Measurements from ENCODE around the gene HFE. TPM values are rescaled to one million over a fixed set of nuclear protein-coding genes. Genes with fewer than 3 reads are reported as not detected.
A peak's percentile ranks its signal among the peaks of the same experiment; 100 is the strongest.
"Not testable (repeated sequence)": the region's sequence is repeated elsewhere in the genome, so short reads cannot be mapped to it uniquely, and the experiment has no call there.

Gene HFE, protein sequence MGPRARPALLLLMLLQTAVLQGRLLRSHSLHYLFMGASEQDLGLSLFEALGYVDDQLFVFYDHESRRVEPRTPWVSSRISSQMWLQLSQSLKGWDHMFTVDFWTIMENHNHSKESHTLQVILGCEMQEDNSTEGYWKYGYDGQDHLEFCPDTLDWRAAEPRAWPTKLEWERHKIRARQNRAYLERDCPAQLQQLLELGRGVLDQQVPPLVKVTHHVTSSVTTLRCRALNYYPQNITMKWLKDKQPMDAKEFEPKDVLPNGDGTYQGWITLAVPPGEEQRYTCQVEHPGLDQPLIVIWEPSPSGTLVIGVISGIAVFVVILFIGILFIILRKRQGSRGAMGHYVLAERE
- polyA plus RNA-seq (ENCODE audit: low read depth in 6 of 6): 1 to 10 TPM in 4 of 6 donors, under 1 TPM in 1, not detected in 1; 0.47 to 3.3 (median 2.9) TPM

DNA sequence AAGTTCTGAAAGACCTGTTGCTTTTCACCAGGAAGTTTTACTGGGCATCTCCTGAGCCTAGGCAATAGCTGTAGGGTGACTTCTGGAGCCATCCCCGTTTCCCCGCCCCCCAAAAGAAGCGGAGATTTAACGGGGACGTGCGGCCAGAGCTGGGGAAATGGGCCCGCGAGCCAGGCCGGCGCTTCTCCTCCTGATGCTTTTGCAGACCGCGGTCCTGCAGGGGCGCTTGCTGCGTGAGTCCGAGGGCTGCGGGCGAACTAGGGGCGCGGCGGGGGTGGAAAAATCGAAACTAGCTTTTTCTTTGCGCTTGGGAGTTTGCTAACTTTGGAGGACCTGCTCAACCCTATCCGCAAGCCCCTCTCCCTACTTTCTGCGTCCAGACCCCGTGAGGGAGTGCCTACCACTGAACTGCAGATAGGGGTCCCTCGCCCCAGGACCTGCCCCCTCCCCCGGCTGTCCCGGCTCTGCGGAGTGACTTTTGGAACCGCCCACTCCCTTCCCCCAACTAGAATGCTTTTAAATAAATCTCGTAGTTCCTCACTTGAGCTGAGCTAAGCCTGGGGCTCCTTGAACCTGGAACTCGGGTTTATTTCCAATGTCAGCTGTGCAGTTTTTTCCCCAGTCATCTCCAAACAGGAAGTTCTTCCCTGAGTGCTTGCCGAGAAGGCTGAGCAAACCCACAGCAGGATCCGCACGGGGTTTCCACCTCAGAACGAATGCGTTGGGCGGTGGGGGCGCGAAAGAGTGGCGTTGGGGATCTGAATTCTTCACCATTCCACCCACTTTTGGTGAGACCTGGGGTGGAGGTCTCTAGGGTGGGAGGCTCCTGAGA is at the start of gene HFE:
HFE (plus strand) TSS at position 146 of the 832 bp plus-strand sequence; CDS start at position 158, 12 bp downstream.
- peak within 1 kb of the TSS; percentile 27 to 91 (median 82) for H3K27ac Mint-ChIP-seq
- ATAC-seq (ENCODE audit: low read depth in 2 of 2) (peak; percentile 62 to 63), DNase-seq (peak; percentile 46)
- H3K36me3 Mint-ChIP-seq: peaks cover 8 to 15% of the 10 kb centered on the region in 2 donors
- H3K4me1 Mint-ChIP-seq: peaks cover 41 to 53% (median 43%) of the 10 kb centered on the region in 3 donors
- H3K9me3 Mint-ChIP-seq: peaks cover 2 to 12% (median 6%) of the 10 kb centered on the region in 7 donors
- H3K4me3 Mint-ChIP-seq: peak within 1 kb of the TSS; percentile 89 to 94 (median 94)
- no peaks in the 10 kb centered on the region for H3K27me3 Mint-ChIP-seq

DNA sequence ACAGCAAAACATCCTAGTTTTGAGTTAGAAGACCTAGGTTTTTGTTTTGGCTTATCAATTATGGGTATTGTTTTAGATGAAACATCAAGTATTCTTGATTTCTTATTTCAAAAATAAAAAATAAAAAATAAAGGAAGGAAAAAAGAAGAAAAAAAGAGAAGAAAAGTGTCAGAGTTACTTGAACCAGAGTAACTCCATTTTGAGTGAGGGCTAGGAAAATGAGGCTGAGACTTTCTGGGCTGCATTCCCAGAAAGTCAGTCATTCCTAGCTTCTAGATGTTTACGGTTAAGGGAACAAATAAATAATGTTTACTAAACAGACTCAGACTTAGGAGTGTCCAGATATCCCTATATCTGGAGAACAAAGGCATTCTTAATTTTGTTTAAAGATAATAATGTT is 45.3 kb upstream of the HFE start:
- H3K4me1 Mint-ChIP-seq: peaks cover 14 to 29% (median 27%) of the 10 kb centered on the region in 3 donors

DNA sequence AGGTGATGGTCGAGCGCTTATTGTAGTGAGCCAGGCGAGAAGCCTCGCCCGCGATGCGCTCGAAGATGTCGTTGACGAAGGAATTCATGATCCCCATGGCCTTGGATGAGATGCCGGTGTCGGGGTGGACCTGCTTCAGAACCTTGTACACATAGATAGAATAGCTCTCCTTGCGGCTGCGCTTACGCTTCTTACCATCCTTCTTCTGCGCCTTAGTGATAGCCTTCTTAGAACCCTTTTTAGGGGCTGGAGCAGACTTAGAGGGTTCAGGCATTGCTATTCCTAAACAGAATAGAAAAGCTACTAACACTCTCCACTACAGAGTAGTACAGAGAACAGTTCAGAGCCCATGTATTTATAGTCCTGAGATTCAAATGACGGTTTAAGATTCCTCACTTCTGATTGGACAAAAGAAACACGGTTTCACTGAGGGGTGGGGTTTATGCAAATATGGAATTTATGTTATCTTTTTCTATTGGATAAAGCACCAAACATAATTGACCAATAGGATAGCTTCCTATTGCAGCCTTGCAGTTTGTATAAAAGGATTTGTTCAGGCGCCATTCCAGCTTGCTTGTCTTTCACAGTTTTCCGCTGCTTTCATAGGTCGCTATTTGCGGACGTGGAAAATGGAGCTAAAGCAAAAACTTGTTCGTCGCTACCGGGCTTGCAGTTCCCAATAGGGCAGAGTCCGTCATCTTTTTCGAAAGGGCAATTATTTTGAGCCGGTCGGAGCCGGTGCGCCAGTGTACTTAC is 43.7 kb upstream of the HFE start:
- Mint-ChIP-seq H3K4me3 (peak overlapping the region; percentile 86 to 96 (median 94)), H3K27me3 (no peaks in the 10 kb centered on the region), H3K36me3 (no peaks in the 10 kb centered on the region), H3K9me3 (peaks cover 0 to 14% (median 7%) of the 10 kb centered on the region in 7 donors), H3K4me1 (peaks cover 18 to 29% (median 27%) of the 10 kb centered on the region in 3 donors), H3K27ac (peak overlapping the region; percentile 92 to 99 (median 96))
- ATAC-seq (ENCODE audit: low read depth in 2 of 2) (peak; percentile 74 to 79), DNase-seq (peak; percentile 88)

More for the DNA sequence above, 45.3 kb upstream of the HFE start:
- no peak overlapping the region for H3K4me3 Mint-ChIP-seq
- H3K27me3 Mint-ChIP-seq: no peaks in the 10 kb centered on the region
- H3K36me3 Mint-ChIP-seq: no peaks in the 10 kb centered on the region
- peaks cover 0 to 14% (median 7%) of the 10 kb centered on the region in 7 donors for H3K9me3 Mint-ChIP-seq
- no peak overlapping the region for H3K27ac Mint-ChIP-seq
- no peak for DNase-seq
- no peak for ATAC-seq (ENCODE audit: low read depth in 2 of 2)

DNA sequence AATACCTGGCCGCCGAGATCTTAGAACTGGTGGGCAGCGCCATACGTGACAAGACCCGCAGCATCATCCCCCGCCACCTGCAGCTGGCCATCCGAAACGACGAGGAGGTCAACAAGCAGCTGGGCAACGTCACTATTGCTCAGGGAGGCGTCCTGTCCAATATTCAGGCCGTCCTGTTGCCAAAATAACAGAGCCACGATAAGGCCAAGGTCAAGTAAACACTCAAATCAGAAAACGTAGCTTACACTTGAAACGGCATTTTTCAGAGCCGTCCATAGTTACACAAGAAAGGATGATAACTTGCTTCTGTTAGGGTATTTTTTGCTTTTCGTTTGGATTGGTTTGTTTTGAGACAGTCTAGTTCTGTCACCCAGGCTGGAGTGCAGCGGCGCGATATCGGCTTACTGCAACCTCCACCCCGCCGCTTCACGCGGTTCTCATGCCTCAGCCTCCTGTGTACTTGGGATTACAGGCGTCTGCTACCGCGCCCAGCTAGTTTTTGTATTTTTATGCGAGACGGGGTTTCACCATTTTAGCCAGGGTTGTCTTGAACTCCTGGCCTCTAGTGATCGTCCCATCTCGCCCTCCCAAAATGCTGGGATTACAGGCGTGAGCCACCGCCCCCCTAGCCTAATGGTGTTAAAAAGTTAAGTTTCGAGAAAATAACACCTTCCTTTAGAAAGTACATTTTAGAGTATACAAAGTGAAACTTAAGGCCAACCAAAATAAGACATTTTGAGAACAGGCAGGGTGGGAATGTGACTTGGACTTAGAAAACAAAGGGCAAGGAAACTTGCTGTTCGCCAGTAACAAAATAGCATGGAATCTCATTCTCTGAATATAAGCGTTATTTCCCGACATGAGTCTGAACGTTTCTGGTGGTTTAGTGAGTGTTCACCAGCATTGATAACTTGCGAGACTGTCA is 42.8 kb upstream of the HFE start:
- Mint-ChIP-seq H3K27ac (peak overlapping the region; percentile 92 to 99 (median 96)), H3K9me3 (peaks cover 0 to 14% (median 7%) of the 10 kb centered on the region in 7 donors), H3K4me1 (peaks cover 18 to 29% (median 27%) of the 10 kb centered on the region in 3 donors), H3K4me3 (peak overlapping the region; percentile 86 to 96 (median 94)), H3K36me3 (no peaks in the 10 kb centered on the region), H3K27me3 (no peaks in the 10 kb centered on the region)
- peak; percentile 18 to 32 for ATAC-seq (ENCODE audit: low read depth in 2 of 2)
- no peak for DNase-seq

DNA sequence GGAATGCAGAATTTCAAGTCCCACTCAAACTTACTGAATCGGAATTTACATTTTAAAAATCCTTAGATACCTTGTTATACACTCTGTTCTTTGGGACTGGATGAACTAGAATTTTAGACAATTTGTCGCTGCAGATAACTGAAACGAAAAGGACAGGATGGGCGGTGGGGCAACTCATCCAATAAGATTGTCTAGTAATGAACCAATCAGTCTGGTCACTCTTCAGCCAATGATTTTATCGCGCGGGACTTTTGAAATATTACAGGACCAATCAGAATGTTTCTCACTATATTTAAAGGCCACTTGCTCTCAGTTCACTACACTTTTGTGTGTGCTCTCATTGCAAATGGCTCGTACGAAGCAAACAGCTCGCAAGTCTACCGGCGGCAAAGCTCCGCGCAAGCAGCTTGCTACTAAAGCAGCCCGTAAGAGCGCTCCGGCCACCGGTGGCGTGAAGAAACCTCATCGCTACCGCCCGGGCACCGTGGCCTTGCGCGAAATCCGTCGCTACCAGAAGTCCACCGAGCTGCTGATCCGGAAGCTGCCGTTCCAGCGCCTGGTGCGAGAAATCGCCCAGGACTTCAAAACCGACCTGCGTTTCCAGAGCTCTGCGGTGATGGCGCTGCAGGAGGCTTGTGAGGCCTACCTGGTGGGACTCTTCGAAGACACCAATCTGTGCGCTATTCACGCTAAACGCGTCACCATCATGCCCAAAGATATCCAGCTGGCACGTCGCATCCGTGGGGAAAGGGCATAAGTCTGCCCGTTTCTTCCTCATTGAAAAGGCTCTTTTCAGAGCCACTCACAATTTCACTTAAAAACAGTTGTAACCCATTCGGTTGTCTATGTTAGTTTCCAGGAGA is 41.9 kb upstream of the HFE start:
- no peaks in the 10 kb centered on the region for H3K36me3 Mint-ChIP-seq
- ATAC-seq (ENCODE audit: low read depth in 2 of 2): peak; percentile 56 to 57
- DNase-seq: peak; percentile 83
- peaks cover 0 to 14% (median 7%) of the 10 kb centered on the region in 7 donors for H3K9me3 Mint-ChIP-seq
- H3K4me1 Mint-ChIP-seq: peaks cover 18 to 29% (median 27%) of the 10 kb centered on the region in 3 donors
- H3K27me3 Mint-ChIP-seq: no peaks in the 10 kb centered on the region
- H3K4me3 Mint-ChIP-seq: peak overlapping the region; percentile 86 to 96 (median 94)
- H3K27ac Mint-ChIP-seq: peak overlapping the region; percentile 77 to 99 (median 94)

DNA sequence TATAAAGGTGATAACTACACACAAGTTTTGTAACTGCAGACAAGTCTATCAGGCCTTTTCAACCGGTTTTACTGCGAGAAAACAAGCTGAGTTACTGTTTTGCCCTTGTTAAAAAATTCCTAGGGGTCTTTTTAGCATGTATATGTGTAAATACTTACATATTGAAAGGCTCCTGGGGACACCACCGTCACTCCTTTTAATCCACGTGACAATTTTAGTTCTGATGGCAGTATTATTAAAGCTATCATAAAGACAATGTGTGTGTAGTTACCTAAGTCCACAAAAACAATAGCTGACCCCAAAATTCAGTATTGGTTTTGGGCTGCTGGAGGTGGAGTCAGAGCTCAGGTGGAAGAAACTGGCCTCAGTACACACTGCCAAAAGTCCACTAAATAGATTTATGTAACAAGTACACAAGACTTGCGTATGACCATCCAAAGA is 41.3 kb upstream of the HFE start:
- DNase-seq (no peak), ATAC-seq (ENCODE audit: low read depth in 2 of 2) (no peak)
- Mint-ChIP-seq H3K36me3 (no peaks in the 10 kb centered on the region), H3K4me3 (peak overlapping the region in 7 of 8 donors; percentile 86 to 96 (median 94)), H3K9me3 (peaks cover 0 to 14% (median 7%) of the 10 kb centered on the region in 7 donors), H3K27me3 (no peaks in the 10 kb centered on the region), H3K4me1 (peaks cover 18 to 29% (median 27%) of the 10 kb centered on the region in 3 donors), H3K27ac (peak overlapping the region in 2 of 6 donors; percentile 77 to 92)

DNA sequence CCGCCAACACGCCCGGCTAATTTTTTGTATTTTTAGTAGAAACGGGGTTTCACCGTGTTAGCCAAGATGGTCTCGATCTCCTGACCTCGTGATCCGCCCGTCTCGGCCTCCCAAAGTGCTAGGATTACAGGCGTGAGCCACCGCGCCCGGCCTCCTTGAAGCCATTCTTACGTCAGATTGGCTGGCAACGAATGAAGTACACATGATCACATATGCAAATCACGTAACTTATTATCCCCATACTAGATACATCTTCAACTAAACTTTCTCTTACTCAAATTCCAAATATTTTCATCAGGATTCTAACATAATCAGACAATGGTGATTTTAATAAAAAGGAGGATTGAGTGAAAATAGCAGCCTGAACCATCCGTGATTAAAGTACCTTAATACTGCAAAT is 39.9 kb upstream of the HFE start:
- not testable (repeated sequence) for H3K9me3 Mint-ChIP-seq; H3K27me3 Mint-ChIP-seq; DNase-seq; H3K27ac Mint-ChIP-seq; ATAC-seq (ENCODE audit: low read depth in 2 of 2); H3K36me3 Mint-ChIP-seq
- Mint-ChIP-seq H3K4me1 (peaks cover 18 to 29% (median 26%) of the 10 kb centered on the region in 3 donors), H3K4me3 (peak overlapping the region in 2 of 8 donors; percentile 9 to 10)

DNA sequence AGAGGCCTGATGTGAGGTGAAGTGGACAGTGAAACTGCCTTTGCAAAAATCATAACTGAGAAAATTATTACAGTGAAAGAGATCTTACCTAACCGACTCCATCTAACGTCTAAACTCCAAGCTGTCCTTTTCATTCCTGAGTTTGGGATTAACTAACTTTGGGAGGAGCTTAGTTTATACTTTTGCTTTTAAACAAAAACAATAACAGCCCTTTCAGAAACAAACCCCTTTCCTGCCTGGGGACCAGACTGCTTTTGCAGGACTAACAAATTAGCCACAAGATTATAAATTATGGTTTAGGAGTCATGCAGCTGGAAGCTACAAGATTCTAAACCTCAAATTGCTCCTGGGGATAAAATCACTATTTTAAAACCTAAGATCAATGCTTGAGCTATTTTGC is 38.6 kb upstream of the HFE start:
- Mint-ChIP-seq H3K36me3 (no peaks in the 10 kb centered on the region), H3K4me1 (peaks cover 12 to 21% (median 14%) of the 10 kb centered on the region in 3 donors)

DNA sequence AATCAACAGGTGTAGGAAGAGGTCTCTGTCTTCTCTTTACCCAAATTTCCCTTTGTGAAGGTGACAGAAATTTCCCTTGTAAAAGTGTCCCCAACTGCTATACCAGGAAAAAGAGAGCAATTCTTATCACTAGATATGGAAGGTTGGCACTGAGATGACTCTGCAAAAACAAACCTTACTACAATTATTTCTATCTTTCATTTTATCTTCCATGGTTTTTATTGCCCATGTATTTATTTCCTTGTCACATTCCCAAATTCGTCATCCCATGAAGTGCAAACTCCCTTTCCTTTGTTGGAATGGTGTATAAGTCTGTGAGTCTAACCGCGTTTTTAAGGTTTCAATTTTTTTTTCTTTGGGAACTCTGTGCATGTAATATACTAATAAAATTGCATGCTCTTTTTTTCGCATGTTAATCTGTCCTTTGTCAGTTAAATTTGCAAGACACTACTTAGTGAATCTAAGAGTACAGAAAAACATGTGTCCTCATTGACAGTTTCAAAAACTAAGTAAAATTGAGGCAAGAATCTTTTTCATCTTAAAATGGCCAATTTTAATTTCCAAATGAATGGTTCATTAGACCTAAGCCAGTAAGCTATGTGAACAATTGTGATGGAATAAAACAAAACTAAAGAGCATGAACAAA is 35.4 kb upstream of the HFE start:
- Mint-ChIP-seq H3K27me3 (no peaks in the 10 kb centered on the region), H3K9me3 (no peaks in the 10 kb centered on the region), H3K27ac (no peak overlapping the region), H3K4me3 (peak overlapping the region in 1 of 8 donors; percentile 11), H3K36me3 (no peaks in the 10 kb centered on the region), H3K4me1 (peaks cover 17 to 22% (median 20%) of the 10 kb centered on the region in 3 donors)
- ATAC-seq (ENCODE audit: low read depth in 2 of 2): no peak
- no peak for DNase-seq

More for the DNA sequence above, 38.6 kb upstream of the HFE start:
- ATAC-seq (ENCODE audit: low read depth in 2 of 2) (no peak), DNase-seq (no peak)
- Mint-ChIP-seq H3K27ac (no peak overlapping the region), H3K27me3 (no peaks in the 10 kb centered on the region), H3K4me3 (peak overlapping the region in 1 of 8 donors; percentile 35), H3K9me3 (peaks cover 0 to 4% (median under 1%) of the 10 kb centered on the region in 7 donors)

DNA sequence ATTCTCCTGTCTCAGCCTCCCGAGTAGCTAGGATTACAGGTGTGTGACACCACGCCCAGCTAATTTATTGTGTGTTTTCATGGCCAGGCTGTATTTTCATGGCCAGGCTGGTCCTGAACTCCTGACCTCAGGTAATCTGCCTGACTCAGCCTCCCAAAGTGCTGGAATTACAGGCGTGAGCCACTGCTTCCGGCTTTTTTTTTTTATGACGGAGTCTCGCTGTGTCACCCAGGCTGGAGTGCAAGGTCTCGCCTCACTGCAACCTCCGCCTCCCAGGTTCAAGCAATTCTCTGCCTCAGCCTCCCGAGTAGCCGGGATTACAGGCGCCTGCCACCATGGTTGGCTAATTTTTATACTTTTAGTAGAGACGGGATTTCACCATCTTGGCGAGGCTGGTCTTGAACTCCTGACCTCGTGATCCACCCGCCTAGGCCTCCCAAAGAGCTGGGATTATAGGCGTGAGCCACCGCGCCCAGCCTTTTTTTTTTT is 34.4 kb upstream of the HFE start:
- peak overlapping the region in 2 of 8 donors; percentile 25 to 43 for H3K4me3 Mint-ChIP-seq
- H3K27ac Mint-ChIP-seq: peak overlapping the region in 1 of 6 donors; percentile 34
- DNase-seq; ATAC-seq (ENCODE audit: low read depth in 2 of 2); H3K27me3 Mint-ChIP-seq; H3K36me3 Mint-ChIP-seq; H3K9me3 Mint-ChIP-seq: not testable (repeated sequence)
- H3K4me1 Mint-ChIP-seq: peaks cover 18 to 22% (median 20%) of the 10 kb centered on the region in 3 donors

Data from naive B cell (primary cell).